ENCODE measurements around the gene SPTBN1. TPM values are rescaled to one million over a fixed set of nuclear protein-coding genes. Genes with fewer than 3 reads are reported as not detected.

The SPTBN1 gene
- total RNA-seq, 1 donor, result 200 TPM

DNA sequence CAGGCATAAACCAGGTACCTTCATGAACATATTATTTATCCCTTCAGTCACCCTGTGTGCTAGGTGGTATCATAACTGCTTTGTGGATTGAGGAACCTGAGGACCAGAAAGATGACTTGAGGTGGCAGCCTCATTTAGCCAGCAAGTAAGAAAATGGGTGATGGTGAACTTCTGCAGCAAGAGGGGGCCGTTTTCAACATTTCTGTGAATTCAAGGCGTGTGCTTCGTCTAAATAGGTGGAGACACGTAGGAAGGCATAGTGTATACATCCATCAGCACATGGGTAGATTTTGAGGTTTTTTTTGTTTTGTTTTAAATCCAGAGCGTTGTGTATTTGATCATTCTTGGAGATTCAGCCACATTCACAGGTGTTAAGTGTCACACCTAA is 118.7 kb downstream of the SPTBN1 start:
- no peak for DNase-seq (ENCODE audit: low read depth)
- no peak overlapping the region for H3K4me3 ChIP-seq (ENCODE audit: low read depth, low read length)
- TF ChIP-seq, protein P1, sequence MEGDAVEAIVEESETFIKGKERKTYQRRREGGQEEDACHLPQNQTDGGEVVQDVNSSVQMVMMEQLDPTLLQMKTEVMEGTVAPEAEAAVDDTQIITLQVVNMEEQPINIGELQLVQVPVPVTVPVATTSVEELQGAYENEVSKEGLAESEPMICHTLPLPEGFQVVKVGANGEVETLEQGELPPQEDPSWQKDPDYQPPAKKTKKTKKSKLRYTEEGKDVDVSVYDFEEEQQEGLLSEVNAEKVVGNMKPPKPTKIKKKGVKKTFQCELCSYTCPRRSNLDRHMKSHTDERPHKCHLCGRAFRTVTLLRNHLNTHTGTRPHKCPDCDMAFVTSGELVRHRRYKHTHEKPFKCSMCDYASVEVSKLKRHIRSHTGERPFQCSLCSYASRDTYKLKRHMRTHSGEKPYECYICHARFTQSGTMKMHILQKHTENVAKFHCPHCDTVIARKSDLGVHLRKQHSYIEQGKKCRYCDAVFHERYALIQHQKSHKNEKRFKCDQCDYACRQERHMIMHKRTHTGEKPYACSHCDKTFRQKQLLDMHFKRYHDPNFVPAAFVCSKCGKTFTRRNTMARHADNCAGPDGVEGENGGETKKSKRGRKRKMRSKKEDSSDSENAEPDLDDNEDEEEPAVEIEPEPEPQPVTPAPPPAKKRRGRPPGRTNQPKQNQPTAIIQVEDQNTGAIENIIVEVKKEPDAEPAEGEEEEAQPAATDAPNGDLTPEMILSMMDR (IDR thresholded peaks at IDR 0.05; ENCODE audit: insufficient read depth, low read depth, low read length), result no peak

DNA sequence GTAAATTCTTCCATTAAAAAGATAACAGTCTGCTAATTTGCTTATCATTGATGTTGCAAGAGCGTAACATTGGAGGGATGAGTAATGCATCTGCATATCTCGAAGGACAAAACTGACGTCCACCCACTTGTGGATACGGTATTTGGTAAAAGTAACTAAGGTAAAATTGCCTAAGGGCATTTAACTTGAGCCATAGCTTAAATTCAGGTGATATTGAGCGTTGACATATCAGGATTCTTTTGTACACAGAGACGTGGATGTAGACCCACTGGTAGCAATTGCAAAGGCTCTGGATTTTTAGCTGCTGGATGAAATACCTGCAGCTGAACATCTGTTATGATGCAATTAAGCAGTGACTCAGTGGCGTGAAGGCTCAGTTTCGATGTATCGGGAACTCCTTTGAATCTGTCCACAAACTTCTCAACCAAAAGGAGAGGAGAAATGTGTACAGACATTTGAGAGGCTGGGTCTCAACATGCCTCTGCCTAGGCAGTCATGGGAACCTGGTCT is 119.3 kb downstream of the SPTBN1 start:
- no peak overlapping the region for H3K4me3 ChIP-seq (ENCODE audit: low read depth, low read length)
- peak; percentile 89 for DNase-seq (ENCODE audit: low read depth)
- TF ChIP-seq, protein P1 (IDR thresholded peaks at IDR 0.05; ENCODE audit: insufficient read depth, low read depth, low read length), result no peak

DNA sequence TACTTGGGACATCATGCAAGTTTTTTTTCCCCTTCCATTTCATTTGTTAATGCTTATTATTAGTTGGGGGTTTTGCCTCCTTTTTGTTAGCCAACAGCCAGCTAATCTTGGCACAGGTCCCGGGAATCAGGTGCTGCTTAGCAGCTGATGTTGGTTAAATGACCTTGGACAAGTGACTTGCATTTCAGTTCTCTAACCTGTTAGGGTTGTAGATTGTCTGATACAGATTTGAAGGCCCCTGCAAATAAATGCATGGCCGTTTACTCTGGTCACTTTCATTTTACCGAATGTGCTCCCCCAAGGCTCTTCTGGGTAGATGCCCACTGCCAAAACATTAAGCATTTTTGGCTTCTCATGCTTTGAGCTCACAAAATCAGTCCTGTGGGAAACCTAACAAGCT is 120.9 kb downstream of the SPTBN1 start:
- DNase-seq (ENCODE audit: low read depth), result no peak
- TF ChIP-seq, protein P1 (IDR thresholded peaks at IDR 0.05; ENCODE audit: insufficient read depth, low read depth, low read length), result no peak
- H3K4me3 ChIP-seq (ENCODE audit: low read depth, low read length), result no peak overlapping the region

DNA sequence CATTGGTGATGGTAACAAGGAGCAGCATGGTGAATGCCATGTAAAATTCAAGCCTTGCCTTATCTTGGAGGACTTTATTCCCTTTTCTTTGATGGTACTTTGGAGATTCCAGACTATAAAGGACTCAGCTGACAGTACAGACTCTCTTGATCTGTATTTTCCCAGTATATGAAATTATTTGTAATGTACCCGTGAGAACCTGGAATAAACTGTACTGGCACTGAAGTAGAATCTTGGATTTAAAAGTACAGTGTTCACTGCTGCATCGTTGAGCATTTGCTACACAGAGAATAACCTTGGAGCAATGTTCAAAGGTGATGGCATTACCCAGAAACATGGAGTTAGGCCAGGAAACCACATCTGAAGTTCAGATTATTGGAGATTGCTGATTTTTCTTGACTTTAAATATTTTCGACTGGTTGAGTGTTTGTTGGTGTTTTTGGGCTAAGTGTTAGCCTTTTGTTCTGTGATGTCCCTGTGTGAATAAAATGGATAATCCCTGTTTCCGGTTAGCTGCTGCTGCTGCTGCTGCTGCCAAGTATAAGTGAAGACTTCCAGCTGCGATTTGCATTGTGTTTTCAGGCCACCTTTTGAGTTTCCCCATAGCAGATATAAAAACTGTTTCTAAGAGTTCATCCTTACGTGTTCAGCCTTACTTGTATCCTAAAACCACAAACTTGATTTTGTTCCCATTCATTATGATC is 122.0 kb downstream of the SPTBN1 start:
- no peak for DNase-seq (ENCODE audit: low read depth)
- TF ChIP-seq, protein P1 (IDR thresholded peaks at IDR 0.05; ENCODE audit: insufficient read depth, low read depth, low read length), result no peak
- no peak overlapping the region for H3K4me3 ChIP-seq (ENCODE audit: low read depth, low read length)

DNA sequence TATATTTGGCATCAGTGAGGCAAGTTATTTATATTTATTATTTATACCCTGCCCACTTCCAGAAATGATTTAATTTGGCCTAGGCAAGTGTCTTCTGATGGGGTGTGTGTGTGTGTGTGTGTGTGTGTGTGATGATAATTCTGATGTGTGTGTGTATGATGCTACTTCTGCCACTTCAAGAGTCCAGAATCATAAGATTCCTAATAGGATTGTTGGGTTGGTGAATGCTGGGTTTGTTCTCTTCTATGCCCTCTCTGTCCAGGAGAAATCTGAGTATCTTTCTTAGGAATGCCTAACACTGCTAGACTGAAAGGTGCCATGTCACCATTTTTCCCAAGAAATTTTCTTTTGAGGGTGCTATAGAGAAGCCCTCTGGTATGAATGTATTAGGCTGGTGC is 122.5 kb downstream of the SPTBN1 start:
- TF ChIP-seq, protein P1 (IDR thresholded peaks at IDR 0.05; ENCODE audit: insufficient read depth, low read depth, low read length), result no peak
- no peak overlapping the region for H3K4me3 ChIP-seq (ENCODE audit: low read depth, low read length)
- DNase-seq (ENCODE audit: low read depth), result no peak

DNA sequence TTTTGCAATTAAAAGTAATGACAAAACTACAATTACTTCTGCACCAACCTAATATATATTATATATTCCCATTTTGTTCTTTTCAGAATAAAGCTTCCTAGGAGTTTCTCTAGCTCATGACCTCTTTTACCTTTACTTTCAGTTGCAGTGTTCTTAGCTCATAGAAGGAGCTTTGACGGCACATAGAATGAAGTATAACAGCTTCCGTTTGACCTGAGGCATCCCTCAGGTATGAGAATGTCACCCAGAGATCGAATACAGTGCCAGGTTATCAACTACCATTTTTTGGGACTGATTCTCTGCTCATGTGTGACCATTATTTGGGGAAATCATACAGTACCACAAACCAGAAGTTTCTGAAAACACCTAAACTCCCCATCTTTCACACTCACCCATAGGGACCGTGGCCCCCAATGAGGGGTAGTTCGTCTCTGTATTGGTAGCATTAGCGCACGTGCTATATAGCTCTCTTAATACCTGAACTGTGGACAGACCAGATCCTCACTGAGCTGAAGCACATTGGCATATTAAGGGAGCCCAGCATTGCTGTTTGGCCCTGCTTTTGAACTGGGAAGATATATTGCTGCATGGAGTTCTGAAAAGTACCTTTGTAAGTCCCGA is 123.0 kb downstream of the SPTBN1 start:
- TF ChIP-seq, protein P1 (IDR thresholded peaks at IDR 0.05; ENCODE audit: insufficient read depth, low read depth, low read length), result no peak
- no peak for DNase-seq (ENCODE audit: low read depth)

More for the DNA sequence above, 123.0 kb downstream of the SPTBN1 start:
- H3K4me3 ChIP-seq (ENCODE audit: low read depth, low read length), result no peak overlapping the region
